ENCODE measurements around the gene PWWP2B.

DNA sequence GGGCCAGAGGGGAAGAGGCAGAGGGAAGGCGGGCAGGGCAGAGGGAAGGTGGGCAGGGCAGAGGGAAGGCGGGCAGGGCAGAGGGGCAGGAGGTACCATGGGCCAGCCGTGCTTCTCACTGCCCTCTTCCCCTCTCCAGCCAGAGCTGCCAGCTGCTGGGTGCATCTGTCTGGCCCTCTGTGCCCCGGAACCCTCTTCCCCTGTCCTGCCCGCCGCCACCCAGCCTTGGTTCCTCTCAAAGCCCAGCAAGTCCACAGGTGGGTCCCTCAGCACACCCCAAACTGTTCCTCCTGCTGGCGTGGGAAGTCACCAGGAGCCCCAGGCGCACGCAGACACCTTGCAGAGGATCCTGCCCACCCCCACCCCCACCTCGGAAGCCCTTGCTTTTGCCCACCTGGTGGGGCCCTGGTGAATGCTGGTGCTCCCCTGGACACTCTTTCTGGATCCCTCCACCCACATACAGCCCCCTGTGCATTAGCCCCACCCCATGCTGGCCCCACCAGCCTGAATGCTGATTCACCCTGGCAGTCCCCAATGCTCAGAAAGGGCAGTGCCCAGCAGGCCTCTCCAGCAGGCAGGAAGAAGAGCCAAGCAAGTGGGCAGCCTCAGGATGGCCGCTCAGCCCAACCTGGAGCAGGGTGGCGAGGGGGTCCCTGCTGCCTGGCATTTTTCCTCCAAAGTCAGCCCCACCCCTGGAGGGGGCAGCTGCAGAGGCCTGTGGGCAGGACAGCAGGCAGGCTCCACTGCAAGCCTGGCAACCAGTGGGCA is 1.9 kb upstream of the PWWP2B start:
- TF ChIP-seq EZH2 (IDR thresholded peaks at IDR 0.05; ENCODE audit: insufficient read depth, poor library complexity, severe bottlenecking) (no peak), EZH2phosphoT487 (IDR thresholded peaks at IDR 0.05; ENCODE audit: insufficient read depth, low read depth) (no peak)
